HEK293 (cell line): Measurements from ENCODE around the gene PSTPIP2.

Experiments
- BCL11B ChIP-seq: fragments of 450-650 bp; formaldehyde crosslinking; IDR thresholded peaks from 2 replicates; pipeline ENCODE4 v1.5.1; 2016; ENCODE audit warnings: low read depth, missing biosample characterization, missing genetic modification characterization
- IKZF3 ChIP-seq: fragments of 450-650 bp; IDR thresholded peaks from 2 replicates; pipeline ENCODE4 v1.5.0; 2018; ENCODE audit warnings: missing biosample characterization, mild to moderate bottlenecking, missing genetic modification characterization, moderate library complexity
- KLF7 ChIP-seq: fragments of 450-650 bp; formaldehyde crosslinking; IDR thresholded peaks from 2 replicates; pipeline ENCODE4 v1.5.1; 2016; ENCODE audit warnings: missing biosample characterization, missing genetic modification characterization, borderline replicate concordance
- PATZ1 ChIP-seq: fragments of 450-650 bp; formaldehyde crosslinking; IDR thresholded peaks from 2 replicates; pipeline ENCODE4 v1.5.1; 2016; ENCODE audit warnings: missing biosample characterization, missing genetic modification characterization
- PRDM2 ChIP-seq: fragments of 450-650 bp; formaldehyde crosslinking; IDR thresholded peaks from 2 replicates; pipeline ENCODE4 v1.5.1; 2016; ENCODE audit warnings: missing biosample characterization, missing genetic modification characterization, borderline replicate concordance
- SCRT2 ChIP-seq: fragments of 450-650 bp; formaldehyde crosslinking; IDR thresholded peaks from 2 replicates; pipeline ENCODE4 v1.5.1; 2016; ENCODE audit warnings: missing biosample characterization, missing genetic modification characterization
- SP2 ChIP-seq: fragments of 450-650 bp; formaldehyde crosslinking; IDR thresholded peaks from 2 replicates; pipeline ENCODE4 v1.5.1; 2016; ENCODE audit warnings: missing biosample characterization, missing genetic modification characterization
- SP3 ChIP-seq: fragments of 450-650 bp; formaldehyde crosslinking; IDR thresholded peaks from 2 replicates; pipeline ENCODE4 v1.5.1; 2016; ENCODE audit warnings: missing biosample characterization, missing genetic modification characterization
- YY1 ChIP-seq: fragments of 450-650 bp; formaldehyde crosslinking; IDR thresholded peaks from 2 replicates; pipeline ENCODE4 v1.5.1; 2018; ENCODE audit warnings: missing biosample characterization, missing genetic modification characterization
- ZBTB1 ChIP-seq: fragments of 450-650 bp; formaldehyde crosslinking; IDR thresholded peaks from 2 replicates; pipeline ENCODE4 v1.5.1; 2016; ENCODE audit warnings: missing biosample characterization, missing genetic modification characterization
- ZBTB48 ChIP-seq: fragments of 450-650 bp; formaldehyde crosslinking; IDR thresholded peaks from 2 replicates; pipeline ENCODE4 v1.5.1; 2016; ENCODE audit warnings: missing biosample characterization, missing genetic modification characterization
- ZBTB7A ChIP-seq: fragments of 450-650 bp; formaldehyde crosslinking; IDR thresholded peaks from 2 replicates; pipeline ENCODE4 v1.5.1; 2016; ENCODE audit warnings: low read depth, missing biosample characterization, missing genetic modification characterization
- ZFP3 ChIP-seq: fragments of 450-650 bp; formaldehyde crosslinking; IDR thresholded peaks from 2 replicates; pipeline ENCODE4 v1.5.1; 2016; ENCODE audit warnings: low read depth, missing biosample characterization, missing genetic modification characterization
- ZFP37 ChIP-seq: fragments of 450-650 bp; formaldehyde crosslinking; IDR thresholded peaks from 2 replicates; pipeline ENCODE4 v1.5.1; 2016; ENCODE audit warnings: missing biosample characterization, missing genetic modification characterization
- ZFP69B ChIP-seq: fragments of 450-650 bp; formaldehyde crosslinking; IDR thresholded peaks from 2 replicates; pipeline ENCODE4 v1.5.1; 2016; ENCODE audit warnings: missing biosample characterization, missing genetic modification characterization
- ZNF121 ChIP-seq: fragments of 450-650 bp; formaldehyde crosslinking; IDR thresholded peaks from 2 replicates; pipeline ENCODE4 v1.5.1; 2016; ENCODE audit warnings: missing biosample characterization, missing genetic modification characterization
- ZNF132 ChIP-seq: fragments of 450-650 bp; formaldehyde crosslinking; IDR thresholded peaks from 2 replicates; pipeline ENCODE4 v1.5.1; 2017; ENCODE audit warnings: missing biosample characterization, missing genetic modification characterization, borderline replicate concordance
- ZNF133 ChIP-seq: fragments of 450-650 bp; formaldehyde crosslinking; IDR thresholded peaks from 2 replicates; pipeline ENCODE4 v1.5.1; 2016; ENCODE audit warnings: missing biosample characterization, missing genetic modification characterization
- ZNF138 ChIP-seq: fragments of 450-650 bp; formaldehyde crosslinking; IDR thresholded peaks from 2 replicates; pipeline ENCODE4 v1.5.1; 2016; ENCODE audit warnings: missing biosample characterization, missing genetic modification characterization, borderline replicate concordance
- ZNF146 ChIP-seq: fragments of 450-650 bp; formaldehyde crosslinking; IDR thresholded peaks from 2 replicates; pipeline ENCODE4 v1.5.1; 2016; ENCODE audit warnings: missing biosample characterization, missing genetic modification characterization
- ZNF148 ChIP-seq: fragments of 450-650 bp; formaldehyde crosslinking; IDR thresholded peaks from 2 replicates; pipeline ENCODE4 v1.5.0; 2017; ENCODE audit warnings: missing biosample characterization, missing genetic modification characterization, borderline replicate concordance
- ZNF501 ChIP-seq: fragments of 450-650 bp; formaldehyde crosslinking; IDR thresholded peaks from 2 replicates; pipeline ENCODE4 v1.5.1; 2016; ENCODE audit warnings: missing biosample characterization, missing genetic modification characterization
- ZNF510 ChIP-seq: fragments of 450-650 bp; formaldehyde crosslinking; IDR thresholded peaks from 2 replicates; pipeline ENCODE4 v1.5.1; 2018; ENCODE audit warnings: mild to moderate bottlenecking, missing genetic modification characterization, missing biosample characterization; ENCODE audit not compliant: insufficient replicate concordance
- ZNF529 ChIP-seq: fragments of 450-650 bp; formaldehyde crosslinking; IDR thresholded peaks from 2 replicates; pipeline ENCODE4 v1.5.1; 2017; ENCODE audit warnings: missing genetic modification characterization, missing biosample characterization; ENCODE audit not compliant: insufficient replicate concordance
- ZNF600 ChIP-seq: fragments of 450-650 bp; formaldehyde crosslinking; IDR thresholded peaks from 2 replicates; pipeline ENCODE4 v1.5.1; 2016; ENCODE audit warnings: missing biosample characterization, missing genetic modification characterization
- ZNF629 ChIP-seq: fragments of 450-650 bp; formaldehyde crosslinking; IDR thresholded peaks from 2 replicates; pipeline ENCODE4 v1.5.1; 2017; ENCODE audit warnings: missing biosample characterization, missing genetic modification characterization
- ZNF701 ChIP-seq: fragments of 450-650 bp; formaldehyde crosslinking; IDR thresholded peaks from 2 replicates; pipeline ENCODE4 v1.5.1; 2016; ENCODE audit warnings: missing biosample characterization, missing genetic modification characterization
- ZNF704 ChIP-seq: fragments of 450-650 bp; formaldehyde crosslinking; IDR thresholded peaks from 2 replicates; pipeline ENCODE4 v1.5.1; 2016; ENCODE audit warnings: missing biosample characterization, missing genetic modification characterization
- ZNF791 ChIP-seq: fragments of 450-650 bp; formaldehyde crosslinking; IDR thresholded peaks from 2 replicates; pipeline ENCODE4 v1.5.1; 2016; ENCODE audit warnings: missing biosample characterization, missing genetic modification characterization

Gene PSTPIP2

GRCh38 chr18:46097801-46098615, 25.9 kb upstream of the PSTPIP2 start, which contains the start of gene ATP5F1A (continued):
- TF ChIP-seq PRDM2 (tag by site-specific recombination): peak; percentile 36; the same call in 1 of the 2 replicates
- TF ChIP-seq ZNF138 (tag by site-specific recombination): no peak
- peak; percentile 61 for TF ChIP-seq SP2 (tag by site-specific recombination)
- no peak for TF ChIP-seq ZNF121 (tag by site-specific recombination)
- TF ChIP-seq ZNF133 (tag by site-specific recombination): no peak
- no peak for TF ChIP-seq ZNF132 (tag by site-specific recombination)
- 0 out of 2 replicates have a peak, but pooled peaks have one; percentile 17 for TF ChIP-seq ZBTB48 (tag by site-specific recombination)
- TF ChIP-seq ZNF600 (tag by site-specific recombination): peak; percentile 81
- no peak for TF ChIP-seq IKZF3 (tag by site-specific recombination)
- no peak for TF ChIP-seq ZNF704 (tag by site-specific recombination)
- TF ChIP-seq ZNF148 (tag by site-specific recombination): no peak
- peak; percentile 89 for TF ChIP-seq BCL11B (tag by site-specific recombination)
- no peak for TF ChIP-seq ZBTB7A (tag by site-specific recombination)
- 0 out of 2 replicates have a peak, but pooled peaks have one; percentile 38 for TF ChIP-seq ZFP69B (tag by site-specific recombination)
- peak; percentile 46; the same call in 1 of the 2 replicates for TF ChIP-seq SCRT2
- TF ChIP-seq ZNF791 (tag by site-specific recombination): no peak
- TF ChIP-seq ZNF146 (tag by site-specific recombination): 0 out of 2 replicates have a peak, but pooled peaks have one; percentile 25
- no peak for TF ChIP-seq ZNF701
- TF ChIP-seq ZNF529 (tag by site-specific recombination): no peak
- peak; percentile 58; the same call in 1 of the 2 replicates for TF ChIP-seq KLF7 (tag by site-specific recombination)
- peak; percentile 95 for TF ChIP-seq ZNF501
- no peak; the same call in 1 of the 2 replicates for TF ChIP-seq ZNF629
- TF ChIP-seq PATZ1 (tag by site-specific recombination): 0 out of 2 replicates have a peak, but pooled peaks have one; percentile 26
- TF ChIP-seq ZBTB1 (tag by site-specific recombination): no peak
- peak; percentile 56 for TF ChIP-seq SP3
- TF ChIP-seq YY1 (tag by site-specific recombination): peak; percentile 93
- TF ChIP-seq ZNF510 (tag by site-specific recombination): no peak
- peak; percentile 83 for TF ChIP-seq ZFP37 (tag by site-specific recombination)
- no peak for TF ChIP-seq ZFP3
